Neural cell (in vitro differentiated cells): ENCODE data around the gene HS2ST1.

Experiments
- CTCF ChIP-seq: fragments of 450-650 bp; IDR thresholded peaks from 2 replicates; pipeline ENCODE4 v1.5.1; 2014; ENCODE audit warnings: antibody characterized with exemption, mild to moderate bottlenecking, moderate library complexity; ENCODE audit not compliant: poor library complexity, severe bottlenecking
- EP300 ChIP-seq: fragments of 450-650 bp; conservative IDR thresholded peaks from 2 replicates; pipeline ENCODE4 v1.6.1; 2014; ENCODE audit warnings: antibody characterized with exemption, mild to moderate bottlenecking, moderate library complexity; ENCODE audit not compliant: poor library complexity, severe bottlenecking
- EZH2 ChIP-seq: fragments of 200-600, 300-800 bp; shearing (Covaris generic), sonication (generic); IDR thresholded peaks from 2 replicates; pipeline ENCODE4 v1.6.1; 2014; ENCODE audit warnings: antibody characterized with exemption, low read length, borderline replicate concordance, mild to moderate bottlenecking; ENCODE audit not compliant: insufficient read depth, poor library complexity, severe bottlenecking
- POLR2AphosphoS5 ChIP-seq: IDR thresholded peaks from 2 replicates; pipeline ENCODE4 v1.6.1; 2012
- REST ChIP-seq: IDR thresholded peaks from 2 replicates; pipeline ENCODE4 v1.6.1; 2012; ENCODE audit warnings: borderline replicate concordance
- SMC3 ChIP-seq: fragments of 450-650 bp; conservative IDR thresholded peaks from 2 replicates; pipeline ENCODE4 v1.6.1; 2014; ENCODE audit warnings: antibody characterized with exemption, mild to moderate bottlenecking, moderate library complexity; ENCODE audit not compliant: poor library complexity
- TAF1 ChIP-seq: IDR thresholded peaks from 2 replicates; pipeline ENCODE4 v1.6.1; 2012; ENCODE audit warnings: low read depth

- TF ChIP-seq CTCF (no peak), EZH2 (no peak), SMC3 (no peak), TAF1 (no peak), EP300 (no peak), POLR2AphosphoS5 (no peak), REST (no peak)
Observed at GRCh38 chr1:86981482-86982213, 67.2 kb downstream of the HS2ST1 start.
